ENCODE data around the gene ZDHHC18. TPM values are rescaled to one million over a fixed set of nuclear protein-coding genes. Genes with fewer than 3 reads are reported as not detected.
A peak's percentile ranks its signal among the peaks of the same experiment; 100 is the strongest.

ZDHHC18 gene
- total RNA-seq, 3 donors from 2014 or later, result 22.8 to 30.5 (median 26.9) TPM

GRCh38 chr1:26894263-26894662 is 67.8 kb downstream of the ZDHHC18 start:
- intact Hi-C loops (cut with DNase I, micrococcal nuclease), result no loop called here
- no peak for TF ChIP-seq CTCF (IDR thresholded peaks at IDR 0.05)
- ATAC-seq (no peak), DNase-seq (peak in 1 of 3 donors; percentile 3)
- Histone ChIP-seq H3K4me3 (no peak overlapping the region), H3K9me3 (no peaks in the 10 kb centered on the region), H3K36me3 (ENCODE audit: low read depth) (no peaks in the 10 kb centered on the region), H3K4me1 (ENCODE audit: low read depth) (peaks cover 16% of the 10 kb centered on the region)

GRCh38 chr1:26897351-26897750 is 70.9 kb downstream of the ZDHHC18 start:
- no peaks in the 10 kb centered on the region for H3K36me3 ChIP-seq (ENCODE audit: low read depth)
- no peak for TF ChIP-seq CTCF (IDR thresholded peaks at IDR 0.05)
- ATAC-seq, result no peak

GRCh38 chr1:26900001-26900814 is 73.7 kb downstream of the ZDHHC18 start, which contains the start of gene GPATCH3:
GPATCH3 (minus strand) TSS chr1:26900467; CDS start chr1:26900442, 25 bp downstream.
- peak; percentile 94 for ATAC-seq
- TF ChIP-seq CTCF (IDR thresholded peaks at IDR 0.05), result no peak
- Histone ChIP-seq H3K4me1 (ENCODE audit: low read depth) (peaks cover 21% of the 10 kb centered on the region), H3K4me3 (peak within 1 kb of the TSS; percentile 67), H3K9me3 (no peaks in the 10 kb centered on the region), H3K36me3 (ENCODE audit: low read depth) (no peaks in the 10 kb centered on the region)
- peak; percentile 91 to 96 (median 93) for DNase-seq
- intact Hi-C loops (cut with DNase I, micrococcal nuclease), result no loop called here

More at GRCh38 chr1:26897351-26897750, 70.9 kb downstream of the ZDHHC18 start:
- DNase-seq, result no peak
- H3K4me1 ChIP-seq (ENCODE audit: low read depth), result peaks cover 21% of the 10 kb centered on the region
- intact Hi-C loops (cut with DNase I, micrococcal nuclease), result no loop called here
- no peaks in the 10 kb centered on the region for H3K9me3 ChIP-seq
- H3K4me3 ChIP-seq, result no peak overlapping the region

- Histone ChIP-seq H3K36me3 (ENCODE audit: low read depth) (no peaks in the 10 kb centered on the region), H3K4me1 (ENCODE audit: low read depth) (peaks cover 26% of the 10 kb centered on the region), H3K4me3 (peak overlapping the region; percentile 67), H3K9me3 (no peaks in the 10 kb centered on the region)
- TF ChIP-seq CTCF (IDR thresholded peaks at IDR 0.05), result no peak
- ATAC-seq (no peak), DNase-seq (no peak)
- intact Hi-C loops (cut with DNase I, micrococcal nuclease), result no loop called here
These were observed 74.5 kb downstream of the ZDHHC18 start for GRCh38 chr1:26900815-26901511.

Other genes with a start within 250 kb of the ZDHHC18 start
- 10 to 100 TPM; 59.9 to 81.2 (median 65.4) TPM for gene ARID1A, start 130.7 kb upstream of the ZDHHC18 start, total RNA-seq
- gene PIGV, start 38.7 kb upstream of the ZDHHC18 start, total RNA-seq, result 10 to 100 TPM; 16.5 to 22.3 (median 17.5) TPM
- gene SFN, start 36.5 kb downstream of the ZDHHC18 start, total RNA-seq, result 100 to 1,000 TPM; 124 to 282 (median 191) TPM
- 10 to 100 TPM; 25.4 to 37.2 (median 27.0) TPM for gene GPN2, start 63.6 kb downstream of the ZDHHC18 start, total RNA-seq
- gene GPATCH3, start 73.8 kb downstream of the ZDHHC18 start, total RNA-seq, result 10 to 100 TPM; 14.0 to 17.5 (median 14.5) TPM
- gene NR0B2, start 87.3 kb downstream of the ZDHHC18 start, total RNA-seq, result under 1 TPM in 2 of 3 donors, not detected in 1; 0.43 to 0.52 TPM
- 10 to 100 TPM; 36.2 to 83.5 (median 43.1) TPM for gene NUDC, start 95.1 kb downstream of the ZDHHC18 start, total RNA-seq
- 10 to 100 TPM; 10.1 to 27.0 (median 20.4) TPM for gene KDF1, start 133.8 kb downstream of the ZDHHC18 start, total RNA-seq
- gene TRNP1, start 167.0 kb downstream of the ZDHHC18 start, total RNA-seq, result 10 to 100 TPM in 1 of 3 donors, 1 to 10 TPM in 2; 1.0 to 16.8 (median 3.0) TPM
- gene TENT5B, start 186.2 kb downstream of the ZDHHC18 start, total RNA-seq, result 10 to 100 TPM in 1 of 3 donors, 1 to 10 TPM in 1, under 1 TPM in 1; 0.43 to 29.7 (median 5.7) TPM